Gastroesophageal sphincter (tissue), 2 donors: ENCODE measurements around the gene DYNC1I1.

Source experiments
- EP300 ChIP-seq: sonication (generic); formaldehyde crosslinking; IDR thresholded peaks from one replicate; pipeline ENCODE4 v1.6.1; 2017; ENCODE audit warnings: antibody characterized with exemption, mild to moderate bottlenecking
- POLR2A ChIP-seq, 2 donors: fragments of 450-650 bp; IDR thresholded peaks; one replicate each; pipeline ENCODE4 v1.6.1; 2017; ENCODE audit warnings: antibody characterized with exemption in 2 of 2, mild to moderate bottlenecking in 2 of 2, moderate library complexity in 1 of 2

- TF ChIP-seq POLR2A (IDR thresholded peaks at IDR 0.05): no peak
- no peak for TF ChIP-seq EP300
Measured at GRCh38 chr7:96021568-96021967, 249.2 kb downstream of the DYNC1I1 start.
